Mesendoderm (in vitro differentiated cells): ENCODE measurements around the gene TMEM94. TPM values are rescaled to one million over a fixed set of nuclear protein-coding genes. Genes with fewer than 3 reads are reported as not detected.
A peak's percentile ranks its signal among the peaks of the same experiment; 100 is the strongest.

ENCODE experiments used
- DNase-seq: peaks from one replicate; pipeline ENCODE4 v3.0.0; 2013
- H2AK5ac ChIP-seq: 2 replicates; pipeline ENCODE4 v1.6.1; 2013; ENCODE audit warnings: low read length, inconsistent platforms
- H2BK120ac ChIP-seq: 2 replicates; pipeline ENCODE4 v1.6.1; 2013; ENCODE audit warnings: low read depth, mild to moderate bottlenecking, low read length, moderate library complexity, mixed read lengths
- H2BK15ac ChIP-seq: replicated peaks from 2 replicates; pipeline ENCODE4 v1.6.1; 2013; ENCODE audit warnings: low read depth, mild to moderate bottlenecking, moderate library complexity
- H2BK5ac ChIP-seq: 2 replicates; pipeline ENCODE4 v1.6.1; 2013; ENCODE audit warnings: low read length, inconsistent platforms
- H3K18ac ChIP-seq: 2 replicates; pipeline ENCODE4 v1.6.1; 2013; ENCODE audit warnings: mild to moderate bottlenecking, low read length, mixed read lengths
- H3K23ac ChIP-seq: one replicate; pipeline ENCODE4 v1.6.1; 2013; ENCODE audit warnings: low read length
- H3K27ac ChIP-seq: 2 replicates; pipeline ENCODE4 v1.5.1; 2013; ENCODE audit warnings: low read depth, mild to moderate bottlenecking, inconsistent platforms, low read length, moderate library complexity
- H3K27me3 ChIP-seq: 2 replicates; pipeline ENCODE4 v1.6.1; 2013; ENCODE audit warnings: low read length, control low read depth, mild to moderate bottlenecking, inconsistent platforms; ENCODE audit not compliant: insufficient read depth, poor library complexity
- H3K36me3 ChIP-seq: 2 replicates; pipeline ENCODE4 v1.6.1; 2013; ENCODE audit warnings: low read length, inconsistent platforms; ENCODE audit not compliant: control insufficient read depth, insufficient read depth
- H3K4ac ChIP-seq: one replicate; pipeline ENCODE4 v1.6.1; 2013; ENCODE audit warnings: low read depth, mild to moderate bottlenecking, low read length, moderate library complexity
- H3K4me1 ChIP-seq: 2 replicates; pipeline ENCODE4 v1.6.1; 2013; ENCODE audit warnings: low read depth, low read length, inconsistent platforms; ENCODE audit not compliant: control insufficient read depth
- H3K4me2 ChIP-seq: 2 replicates; pipeline ENCODE4 v1.6.1; 2013; ENCODE audit warnings: low read length
- H3K4me3 ChIP-seq: 2 replicates; pipeline ENCODE4 v1.5.1; 2013; ENCODE audit warnings: mild to moderate bottlenecking, low read length
- H3K56ac ChIP-seq: one replicate; pipeline ENCODE4 v1.6.1; 2013; ENCODE audit warnings: low read length
- H3K79me1 ChIP-seq: 2 replicates; pipeline ENCODE4 v1.6.1; 2013; ENCODE audit warnings: low read length, inconsistent platforms
- H3K79me2 ChIP-seq: 2 replicates; pipeline ENCODE4 v1.6.1; 2013; ENCODE audit warnings: mild to moderate bottlenecking, low read length; ENCODE audit not compliant: control insufficient read depth, insufficient read depth
- H3K9ac ChIP-seq: 2 replicates; pipeline ENCODE4 v1.6.1; 2013; ENCODE audit warnings: low read length, inconsistent platforms
- H4K5ac ChIP-seq: one replicate; pipeline ENCODE4 v1.6.1; 2013; ENCODE audit warnings: low read length
- H4K8ac ChIP-seq: one replicate; pipeline ENCODE4 v1.6.1; 2013; ENCODE audit warnings: low read depth, mild to moderate bottlenecking, control low read depth, low read length, moderate library complexity
- WGBS: extraction: QIAGEN DNeasy Blood & Tissue Kit; methylation state at CpG from one replicate; pipeline ENCODE4 v1.1.7; 2013; ENCODE audit warnings: low lambda C conversion rate, missing lambda C conversion rate; ENCODE audit not compliant: insufficient coverage; ENCODE audit errors: extremely low coverage; 5-methylcytosine and 5-hydroxymethylcytosine counted together
- polyA plus RNA-seq, 2 experiments: library from polyadenylated mRNA; stranded (reverse); fragments of 200-250 nt; gene quantifications; one replicate each; pipeline ENCODE4 v1.2.3, GENCODE V29; 2013

TMEM94 gene
- 32.9 TPM for polyA plus RNA-seq (2013, experiment 1 of 2)
- polyA plus RNA-seq (2013, experiment 2 of 2) = 32.7 TPM

GRCh38 chr17:75456417-75457046, at the start of gene TMEM94:
TSS of gene TMEM94 (plus strand) at chr17:75456635. CDS start at chr17:75471906, 15,271 bp downstream.
- peak; percentile 99 for DNase-seq
- Histone ChIP-seq H4K5ac (peak within 1 kb of the TSS; percentile 72), H2BK5ac (no peak within 1 kb of the TSS), H3K79me2 (no peaks in the 10 kb centered on the region), H3K27ac (peak within 1 kb of the TSS; percentile 42), H3K36me3 (no peaks in the 10 kb centered on the region), H3K4me2 (peak within 1 kb of the TSS; percentile 88), H3K27me3 (no peaks in the 10 kb centered on the region), H3K79me1 (no peaks in the 10 kb centered on the region), H2BK15ac (no peak within 1 kb of the TSS), H3K18ac (peak within 1 kb of the TSS; percentile 84), H3K4me3 (peak within 1 kb of the TSS; percentile 52), H2BK120ac (no peak within 1 kb of the TSS), H3K4me1 (peaks cover 4% of the 10 kb centered on the region), H4K8ac (peak within 1 kb of the TSS; percentile 77), H3K9ac (peak within 1 kb of the TSS; percentile 94), H3K4ac (peak within 1 kb of the TSS; percentile 77), H2AK5ac (no peak within 1 kb of the TSS), H3K23ac (no peak within 1 kb of the TSS), H3K56ac (peak within 1 kb of the TSS; percentile 93)
- no CpG with 5 or more reads among the region's 33 CpGs for WGBS

GRCh38 chr17:75407655-75408352, 48.6 kb upstream of the TMEM94 start:
- Histone ChIP-seq H2BK15ac (no peak overlapping the region), H3K27ac (no peak overlapping the region), H4K8ac (no peak overlapping the region), H3K79me1 (no peaks in the 10 kb centered on the region), H4K5ac (no peak overlapping the region), H3K79me2 (peaks cover 18% of the 10 kb centered on the region), H3K4me1 (no peaks in the 10 kb centered on the region), H3K4me3 (no peak overlapping the region), H3K56ac (no peak overlapping the region), H3K36me3 (no peaks in the 10 kb centered on the region), H3K27me3 (no peaks in the 10 kb centered on the region), H2BK120ac (no peak overlapping the region), H3K23ac (no peak overlapping the region), H3K18ac (no peak overlapping the region), H3K4me2 (no peak overlapping the region), H3K4ac (no peak overlapping the region), H2BK5ac (no peak overlapping the region), H2AK5ac (no peak overlapping the region), H3K9ac (no peak overlapping the region)
- no CpG with 5 or more reads among the region's 2 CpGs for WGBS
- DNase-seq = no peak

DNA sequence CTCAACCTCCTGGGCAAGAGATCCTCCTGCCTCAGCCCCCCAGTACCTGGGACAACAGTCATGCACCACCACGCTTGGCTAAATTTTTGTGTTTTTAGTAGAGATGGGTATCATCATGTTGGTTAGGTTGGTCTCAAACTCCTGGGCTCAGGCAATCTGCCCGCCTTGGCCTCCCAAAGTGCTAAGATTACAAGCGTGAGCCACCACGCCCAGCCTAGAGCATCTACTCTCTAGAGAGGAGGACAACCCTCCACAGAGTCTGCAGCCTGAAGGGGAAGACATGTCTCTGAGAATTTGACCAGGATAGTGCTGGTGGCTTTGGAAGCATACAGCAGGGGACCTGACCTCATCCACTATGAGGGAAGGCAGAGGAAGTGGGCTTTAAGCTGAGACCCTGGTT, 46.3 kb upstream of the TMEM94 start:
- Histone ChIP-seq H2BK5ac (no peak overlapping the region), H3K4me2 (no peak overlapping the region), H2BK15ac (no peak overlapping the region), H3K79me1 (no peaks in the 10 kb centered on the region), H3K79me2 (peaks cover 1% of the 10 kb centered on the region), H2BK120ac (no peak overlapping the region), H3K4me1 (no peaks in the 10 kb centered on the region), H3K18ac (no peak overlapping the region), H4K8ac (no peak overlapping the region), H3K56ac (no peak overlapping the region), H3K4me3 (no peak overlapping the region), H3K9ac (no peak overlapping the region), H3K27me3 (no peaks in the 10 kb centered on the region), H2AK5ac (no peak overlapping the region), H3K23ac (no peak overlapping the region), H3K4ac (no peak overlapping the region), H3K27ac (no peak overlapping the region), H4K5ac (no peak overlapping the region), H3K36me3 (no peaks in the 10 kb centered on the region)
- DNase-seq = no peak
- no CpG with 5 or more reads among the region's 4 CpGs for WGBS

DNA sequence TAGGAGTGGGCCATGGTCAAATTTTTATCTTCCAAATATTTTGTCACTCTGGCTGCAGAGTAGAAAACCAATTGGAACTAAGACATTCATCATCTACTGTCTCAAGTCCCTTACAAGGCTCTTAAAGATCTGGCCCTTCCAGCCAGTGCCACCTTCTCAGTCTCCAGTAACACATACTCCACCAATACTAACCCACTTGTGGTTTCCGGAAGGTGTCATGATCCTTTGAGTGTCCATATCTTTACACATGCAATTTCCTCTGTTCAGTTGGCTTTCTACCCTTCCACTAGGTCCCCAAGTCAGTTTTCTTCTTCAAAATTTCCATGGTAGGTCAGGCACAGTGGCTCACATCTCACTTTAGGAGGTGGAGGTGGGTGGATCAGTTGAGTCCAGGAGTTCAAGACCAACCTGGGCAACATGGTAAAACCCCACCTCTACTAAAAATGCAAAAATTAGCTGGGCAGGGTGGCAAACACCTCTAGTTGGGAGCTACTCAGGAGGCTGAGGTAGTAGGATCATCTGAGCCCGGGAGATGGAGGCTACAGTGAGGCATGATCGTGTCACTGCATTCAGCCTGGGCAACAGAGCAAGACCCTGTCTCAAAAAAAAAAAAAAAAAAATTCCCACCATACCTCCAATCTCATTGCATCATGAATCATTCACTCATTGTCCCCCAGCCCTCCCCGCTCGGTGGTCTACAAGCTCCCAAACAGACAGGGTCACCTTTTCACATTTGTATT, 44.9 kb upstream of the TMEM94 start:
- no peak overlapping the region for H2AK5ac ChIP-seq
- H4K8ac ChIP-seq = no peak overlapping the region
- no peaks in the 10 kb centered on the region for H3K36me3 ChIP-seq
- H3K23ac ChIP-seq = no peak overlapping the region
- no peaks in the 10 kb centered on the region for H3K4me1 ChIP-seq
- no peak overlapping the region for H3K4ac ChIP-seq
- no peak for DNase-seq
- no peak overlapping the region for H2BK120ac ChIP-seq
- no peak overlapping the region for H3K18ac ChIP-seq
- no peaks in the 10 kb centered on the region for H3K79me2 ChIP-seq
- H3K79me1 ChIP-seq = no peaks in the 10 kb centered on the region
- peak overlapping the region; percentile 34 for H3K56ac ChIP-seq
- no peak overlapping the region for H3K9ac ChIP-seq
- no peak overlapping the region for H2BK15ac ChIP-seq
- H3K4me2 ChIP-seq = no peak overlapping the region
- no peaks in the 10 kb centered on the region for H3K27me3 ChIP-seq
- H3K27ac ChIP-seq = no peak overlapping the region
- H2BK5ac ChIP-seq = no peak overlapping the region
- no CpG with 5 or more reads among the region's 5 CpGs for WGBS
- no peak overlapping the region for H3K4me3 ChIP-seq
- no peak overlapping the region for H4K5ac ChIP-seq

GRCh38 chr17:75412455-75413317, 43.7 kb upstream of the TMEM94 start:
- Histone ChIP-seq H3K23ac (no peak overlapping the region), H3K4me3 (no peak overlapping the region), H3K36me3 (no peaks in the 10 kb centered on the region), H3K79me2 (no peaks in the 10 kb centered on the region), H3K18ac (no peak overlapping the region), H3K56ac (peak overlapping the region; percentile 49), H3K4ac (no peak overlapping the region), H2BK120ac (no peak overlapping the region), H3K4me2 (no peak overlapping the region), H2BK5ac (no peak overlapping the region), H3K27me3 (no peaks in the 10 kb centered on the region), H4K8ac (no peak overlapping the region), H3K9ac (peak overlapping the region; percentile 29), H3K79me1 (no peaks in the 10 kb centered on the region), H3K27ac (no peak overlapping the region), H3K4me1 (no peaks in the 10 kb centered on the region), H2AK5ac (no peak overlapping the region), H4K5ac (no peak overlapping the region), H2BK15ac (no peak overlapping the region)
- DNase-seq = peak; percentile 86
- no CpG with 5 or more reads among the region's 8 CpGs for WGBS
